Sciatic nerve (tissue), 2 donors: ENCODE data around the gene SDF2. TPM values are rescaled to one million over a fixed set of nuclear protein-coding genes. Genes with fewer than 3 reads are reported as not detected.
"Not testable (repeated sequence)": the region's sequence is repeated elsewhere in the genome, so short reads cannot be mapped to it uniquely, and the experiment has no call there.

Experiments used
- ATAC-seq: fragments of 200-7000 bp; cut with Tn5 transposase; one replicate; pipeline ENCODE4 v1.9.1; 2020; ENCODE audit warnings: mild to moderate bottlenecking, moderate library complexity
- DNase-seq: peaks from one replicate; pipeline ENCODE4 v3.0.0-alpha.2; 2020; ENCODE audit warnings: low spot score
- intact Hi-C: fragments of 100-400 bp; cut with DNase I; formaldehyde crosslinking; loops from one replicate; pipeline ENCODE4 v1.14.2; 2022
- total RNA-seq: library from RNA; stranded (reverse); fragmentation: NEBNext Ultra II Directional; extraction: Animal tissue kit (Norgen Biotek cat#: 25700); gene quantifications from one replicate; pipeline ENCODE4 v1.2.1, GENCODE V29; 2021
- donor health status: DM: no; HTN: no; CAD: no.
- donor health status: DM: no; HTN: no; CAD: no.

The SDF2 gene
- total RNA-seq, 1 donor from 2014 or later, result 33.7 TPM

- ATAC-seq, result peak; percentile 6
- intact Hi-C loops, result no loop called here
- DNase-seq, result no peak
Observed at GRCh38 chr17:28643983-28644786, 17.5 kb downstream of the SDF2 start.

DNA sequence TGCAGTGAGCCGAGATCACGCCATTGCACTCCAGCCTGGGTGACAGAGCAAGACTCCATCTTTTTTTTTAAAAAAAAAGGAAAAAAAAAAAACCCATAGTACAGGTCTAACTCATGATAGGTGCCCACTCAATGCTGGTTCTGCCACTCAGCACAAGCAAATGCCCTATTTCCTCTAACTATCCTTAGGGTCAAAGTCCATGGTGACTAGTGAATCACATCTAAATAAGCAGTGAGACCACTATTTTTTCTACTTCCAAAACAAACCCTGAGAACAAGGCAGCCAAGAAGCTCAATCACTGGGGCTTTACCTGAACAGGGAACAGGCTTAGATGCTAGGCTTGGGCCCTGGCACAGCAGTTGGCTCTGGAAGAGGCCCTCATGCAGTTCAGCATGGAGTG is 20.1 kb downstream of the SDF2 start:
- intact Hi-C loops, result no loop called here
- ATAC-seq (no peak), DNase-seq (no peak)

DNA sequence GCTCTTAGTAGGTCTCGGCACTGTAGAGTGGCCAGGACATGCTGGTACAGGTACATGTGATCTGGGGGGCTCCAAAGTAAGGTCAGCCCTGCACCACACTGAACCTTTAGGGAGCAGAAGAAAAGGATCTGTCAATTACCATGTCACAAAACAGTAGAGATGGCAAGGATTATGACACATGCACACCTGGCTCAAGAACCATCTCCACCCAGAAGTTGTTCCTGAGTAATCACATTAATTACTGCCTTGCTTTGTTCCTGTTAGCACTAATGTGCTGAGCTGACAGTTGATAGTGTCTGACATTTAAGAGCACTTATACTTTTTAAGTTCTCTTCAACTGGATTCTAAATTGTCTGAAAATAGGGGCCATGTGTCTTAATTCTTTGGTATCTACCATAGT is 26.2 kb downstream of the SDF2 start:
- intact Hi-C loops, result no loop called here
- no peak for DNase-seq
- ATAC-seq, result no peak

GRCh38 chr17:28634206-28634865 is 27.4 kb downstream of the SDF2 start:
- ATAC-seq (no peak), DNase-seq (no peak)
- intact Hi-C loops, result no loop called here

GRCh38 chr17:28626818-28627217 is 34.9 kb downstream of the SDF2 start:
- DNase-seq (no peak), ATAC-seq (no peak)
- intact Hi-C loops, result no loop called here

DNA sequence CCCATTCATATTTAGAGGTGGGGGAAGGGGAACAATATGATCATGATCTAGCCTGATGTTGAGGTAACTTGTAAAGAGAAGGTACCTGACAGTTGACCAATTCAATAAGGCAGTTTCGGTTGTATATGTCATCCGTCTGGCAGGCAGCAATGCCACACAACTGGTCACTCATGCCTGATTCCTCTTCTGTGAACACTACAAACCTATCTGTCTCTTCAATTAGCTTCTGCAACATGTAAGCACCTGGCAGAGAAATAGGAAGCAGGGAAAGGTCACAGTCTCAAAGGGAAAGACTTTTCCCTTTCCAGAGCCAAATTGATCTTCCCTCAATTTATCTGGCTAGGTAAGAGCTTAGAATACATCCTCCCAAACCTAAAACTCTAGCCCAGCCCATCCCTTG is 37.6 kb downstream of the SDF2 start:
- intact Hi-C loops, result no loop called here
- no peak for ATAC-seq

GRCh38 chr17:28623696-28624095 is 38.0 kb downstream of the SDF2 start:
- DNase-seq, result no peak
- intact Hi-C loops, result no loop called here
- ATAC-seq, result no peak

More for the DNA sequence above, 37.6 kb downstream of the SDF2 start:
- DNase-seq, result no peak

- no peak for DNase-seq
- ATAC-seq, result no peak
- intact Hi-C loops, result no loop called here
Observed at GRCh38 chr17:28622186-28622585, 39.5 kb downstream of the SDF2 start.

GRCh38 chr17:28620010-28620409 is 41.7 kb downstream of the SDF2 start:
- DNase-seq, result no peak
- no peak for ATAC-seq
- intact Hi-C loops, result no loop called here

DNA sequence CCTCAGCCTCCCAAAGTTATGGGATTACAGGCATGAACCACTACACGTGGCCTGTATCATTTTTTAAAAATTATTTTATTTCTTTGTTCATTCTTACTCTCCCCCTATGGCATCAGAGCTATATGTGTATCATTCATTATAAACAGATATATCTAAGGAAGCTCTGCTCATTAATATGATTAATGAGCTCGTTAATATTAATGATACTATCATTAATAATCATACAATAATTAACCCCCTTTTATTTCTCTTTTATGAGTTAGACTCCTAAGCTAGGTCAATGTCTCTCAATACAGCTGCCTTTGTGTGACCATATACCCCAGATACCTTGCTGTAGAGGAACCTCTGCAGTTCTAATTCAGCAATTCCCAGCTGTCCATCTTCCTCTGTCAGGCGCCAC is 43.2 kb downstream of the SDF2 start:
- no peak for ATAC-seq
- intact Hi-C loops, result loop anchor here (10.0 kb wide), 1 partner anchor 114 kb away; the partner anchor contains the start of gene FOXN1

GRCh38 chr17:28616281-28616680 is 45.4 kb downstream of the SDF2 start:
- no peak for DNase-seq
- ATAC-seq, result no peak

More for the DNA sequence above, 43.2 kb downstream of the SDF2 start:
- DNase-seq, result no peak

GRCh38 chr17:28615260-28615940 is 46.3 kb downstream of the SDF2 start:
- intact Hi-C loops, result loop anchor here (10.0 kb wide), 1 partner anchor 111 kb away; the partner anchor contains the start of gene FOXN1
- ATAC-seq (no peak), DNase-seq (no peak)

More at GRCh38 chr17:28616281-28616680, 45.4 kb downstream of the SDF2 start:
- intact Hi-C loops, result loop anchor here (10.0 kb wide), 1 partner anchor 111 kb away; the partner anchor contains the start of gene FOXN1

DNA sequence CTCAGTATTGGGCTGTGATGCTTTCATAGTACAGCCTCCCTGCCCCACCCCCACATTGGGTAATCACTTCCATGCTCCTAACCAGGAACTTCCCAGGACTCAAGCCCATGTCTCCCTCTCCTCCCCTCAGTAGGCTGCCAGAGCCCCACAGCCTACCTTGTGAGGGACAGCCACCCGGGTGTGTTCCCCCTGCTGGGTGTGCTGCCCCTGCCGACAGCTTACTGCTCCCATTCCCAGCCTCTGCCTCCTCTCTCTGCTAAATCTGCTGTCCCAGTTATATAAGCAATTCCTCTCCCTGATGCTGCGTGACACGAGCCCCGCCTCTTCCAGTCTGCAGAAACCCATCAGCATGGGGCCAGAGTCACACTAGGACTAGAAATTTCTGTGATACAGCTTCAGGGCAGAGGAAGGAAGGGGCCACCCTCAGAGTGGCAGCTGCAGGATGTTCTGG is 47.8 kb downstream of the SDF2 start, which contains the start of gene RSKR:
Gene RSKR, minus strand, starts transcription at position 255 of the 451 bp plus-strand sequence. Its CDS starts 24 bp downstream, at position 231.
- intact Hi-C loops, result loop anchor here (10.0 kb wide), 1 partner anchor 109 kb away; the partner anchor contains the start of gene FOXN1
- ATAC-seq, result no peak
- DNase-seq, result no peak

DNA sequence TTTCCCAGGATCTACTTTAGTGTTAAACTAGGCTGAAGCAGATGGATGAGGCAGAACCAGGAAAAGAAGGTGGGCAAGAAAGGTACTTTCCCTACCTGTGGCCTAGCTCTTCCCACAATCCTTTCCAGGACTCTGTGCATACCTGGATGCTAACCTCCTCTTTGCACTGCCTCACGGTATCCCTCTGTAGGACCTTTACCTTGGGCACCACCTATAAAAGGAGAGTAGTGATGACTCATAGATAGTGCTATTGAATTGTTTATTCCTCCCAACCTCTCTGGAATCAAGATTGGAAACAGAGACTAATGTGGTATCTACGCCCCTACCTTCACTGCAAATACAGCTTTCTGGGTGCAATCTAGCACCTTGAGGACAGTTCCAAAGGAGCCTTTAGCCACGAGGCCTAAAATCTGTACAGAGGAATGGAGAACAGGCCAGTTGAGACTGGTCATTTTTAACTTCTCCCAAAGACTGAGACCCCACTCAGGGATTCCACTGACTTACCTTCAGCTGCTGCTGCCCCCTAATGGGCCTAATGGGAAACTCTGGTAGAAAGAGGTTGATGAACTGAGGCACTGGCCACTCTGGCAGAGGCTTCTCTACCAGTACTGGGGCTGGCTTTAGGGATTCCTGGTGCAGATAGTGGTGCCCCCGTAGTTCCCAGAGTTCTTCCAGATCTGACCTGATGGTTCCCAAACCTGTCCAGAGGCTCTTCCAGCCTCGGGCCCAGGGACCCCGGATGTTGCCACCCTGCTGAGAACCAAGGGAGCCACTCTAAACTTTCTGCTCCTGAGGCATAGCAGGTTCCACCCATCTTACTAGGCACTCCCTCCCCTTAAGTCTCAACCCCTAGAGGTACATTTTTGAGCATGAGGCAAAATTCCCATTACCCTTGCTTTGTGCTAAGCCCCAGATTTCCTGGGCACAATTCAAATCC is 48.5 kb downstream of the SDF2 start:
- intact Hi-C loops, result loop anchor here (10.0 kb wide), 1 partner anchor 108 kb away; the partner anchor contains the start of gene FOXN1
- no peak for DNase-seq
- ATAC-seq, result peak; percentile 56

- intact Hi-C loops, result loop anchor here (10.0 kb wide), 1 partner anchor 108 kb away; the partner anchor contains the start of gene FOXN1
- no peak for DNase-seq
- ATAC-seq, result no peak
Observed at GRCh38 chr17:28612531-28612930, 49.2 kb downstream of the SDF2 start.

- ATAC-seq, result no peak
- DNase-seq, result no peak
- intact Hi-C loops, result loop anchor here (10.0 kb wide), 1 partner anchor 106 kb away; the partner anchor contains the start of gene FOXN1
Observed at GRCh38 chr17:28610376-28610775, 51.3 kb downstream of the SDF2 start.

GRCh38 chr17:28604031-28604430 is 57.7 kb downstream of the SDF2 start:
- intact Hi-C loops, ATAC-seq, DNase-seq: not testable (repeated sequence)
